Stimulated activated CD8-positive, alpha-beta memory T cell treated with anti-CD3 and anti-CD28 coated beads, Interleukin-2, amount 100 ng/mL, for 48 hours (primary cell): ENCODE results near the gene GPR137.

ENCODE experiments used
- DNase-seq, 2 donors: peaks; one replicate each; pipeline ENCODE4 v3.0.0-alpha.2; 2020; ENCODE audit warnings: low read depth in 2 of 2

GPR137 gene

GRCh38 chr11:64264371-64264852 lies 21.2 kb upstream of the GPR137 start:
- no peak for DNase-seq

- no peak for DNase-seq
These were observed 20.2 kb upstream of the GPR137 start for GRCh38 chr11:64265176-64266160.

GRCh38 chr11:64266339-64266738 lies 19.3 kb upstream of the GPR137 start:
- no peak for DNase-seq

- no peak for DNase-seq
These were observed 18.3 kb upstream of the GPR137 start for GRCh38 chr11:64267207-64267945.

GRCh38 chr11:64268025-64268892 lies 17.4 kb upstream of the GPR137 start:
- no peak for DNase-seq

- DNase-seq = peak in 1 of 2 donors; percentile 45
These were observed 16.6 kb upstream of the GPR137 start for GRCh38 chr11:64268893-64269539.

- peak; percentile 96 to 98 for DNase-seq
These were observed 16.0 kb upstream of the GPR137 start for GRCh38 chr11:64269540-64270220.

GRCh38 chr11:64275031-64275800 lies 10.4 kb upstream of the GPR137 start:
- no peak for DNase-seq

- DNase-seq = no peak
These were observed 9.8 kb upstream of the GPR137 start for GRCh38 chr11:64275841-64276240.

GRCh38 chr11:64276653-64277431 lies 8.8 kb upstream of the GPR137 start:
- DNase-seq = no peak

- DNase-seq = no peak
These were observed 7.0 kb upstream of the GPR137 start for GRCh38 chr11:64278576-64279190.

GRCh38 chr11:64281957-64282770 lies 3.5 kb upstream of the GPR137 start:
- no peak for DNase-seq

- DNase-seq = no peak
These were observed 2.6 kb upstream of the GPR137 start for GRCh38 chr11:64283092-64283491.

- DNase-seq = peak; percentile 88 to 93
These were observed 1.3 kb upstream of the GPR137 start, which contains the start of gene BAD for GRCh38 chr11:64284048-64284961. Gene BAD, minus strand, starts transcription at chr11:64284665. Its CDS starts 297 bp downstream, at chr11:64284368.

GRCh38 chr11:64285885-64286800 lies 495 bp downstream of the GPR137 start:
- DNase-seq = no peak
